ENCODE measurements around the gene SOBP. TPM values are rescaled to one million over a fixed set of nuclear protein-coding genes. Genes with fewer than 3 reads are reported as not detected.

SOBP gene
- total and polyA plus RNA-seq, 4 donors, result 24.0 to 44.6 (median 37.0) TPM

- H3K27ac ChIP-seq (ENCODE audit: low read depth, low read length), result no peak overlapping the region
- WGBS (ENCODE audit: insufficient coverage), result no CpG with 5 or more reads among the region's 5 CpGs
- H3K36me3 ChIP-seq (ENCODE audit: control insufficient read depth, insufficient read depth, low read length), result peaks cover 3% of the 10 kb centered on the region
- no peaks in the 10 kb centered on the region for H3K9me3 ChIP-seq (ENCODE audit: control insufficient read depth, insufficient read depth, low read length)
- H3K4me3 ChIP-seq (ENCODE audit: low read depth, low read length), result no peak overlapping the region
- H3K27me3 ChIP-seq (ENCODE audit: control insufficient read depth, insufficient read depth, low read length), result no peaks in the 10 kb centered on the region
- no peak for DNase-seq (ENCODE audit: low read depth in 4 of 6, low spot score in 6 of 6)
- peaks cover 7% of the 10 kb centered on the region for H3K4me1 ChIP-seq (ENCODE audit: control insufficient read depth, insufficient read depth, low read length)
Measured at GRCh38 chr6:107534571-107535141, 44.7 kb downstream of the SOBP start.

- Histone ChIP-seq H3K36me3 (ENCODE audit: control insufficient read depth, insufficient read depth, low read length) (peaks cover 3% of the 10 kb centered on the region), H3K4me1 (ENCODE audit: control insufficient read depth, insufficient read depth, low read length) (peaks cover 7% of the 10 kb centered on the region), H3K9me3 (ENCODE audit: control insufficient read depth, insufficient read depth, low read length) (no peaks in the 10 kb centered on the region), H3K27me3 (ENCODE audit: control insufficient read depth, insufficient read depth, low read length) (no peaks in the 10 kb centered on the region), H3K4me3 (ENCODE audit: low read depth, low read length) (no peak overlapping the region), H3K27ac (ENCODE audit: low read depth, low read length) (no peak overlapping the region)
- no peak for DNase-seq (ENCODE audit: low read depth in 4 of 6, low spot score in 6 of 6)
- no CpG with 5 or more reads among the region's 1 CpG for WGBS (ENCODE audit: insufficient coverage)
Measured at GRCh38 chr6:107535626-107536025, 45.7 kb downstream of the SOBP start.

- Histone ChIP-seq H3K4me1 (ENCODE audit: control insufficient read depth, insufficient read depth, low read length) (peaks cover 7% of the 10 kb centered on the region), H3K27ac (ENCODE audit: low read depth, low read length) (no peak overlapping the region), H3K4me3 (ENCODE audit: low read depth, low read length) (no peak overlapping the region), H3K36me3 (ENCODE audit: control insufficient read depth, insufficient read depth, low read length) (peaks cover 3% of the 10 kb centered on the region), H3K9me3 (ENCODE audit: control insufficient read depth, insufficient read depth, low read length) (no peaks in the 10 kb centered on the region), H3K27me3 (ENCODE audit: control insufficient read depth, insufficient read depth, low read length) (no peaks in the 10 kb centered on the region)
- DNase-seq (ENCODE audit: low read depth in 4 of 6, low spot score in 6 of 6), result no peak
- WGBS (ENCODE audit: insufficient coverage), result no CpG with 5 or more reads among the region's 6 CpGs
Measured at GRCh38 chr6:107536180-107536961, 46.5 kb downstream of the SOBP start.

- Histone ChIP-seq H3K9me3 (ENCODE audit: control insufficient read depth, insufficient read depth, low read length) (no peaks in the 10 kb centered on the region), H3K36me3 (ENCODE audit: control insufficient read depth, insufficient read depth, low read length) (peaks cover 3% of the 10 kb centered on the region), H3K4me1 (ENCODE audit: control insufficient read depth, insufficient read depth, low read length) (peaks cover 7% of the 10 kb centered on the region), H3K4me3 (ENCODE audit: low read depth, low read length) (no peak overlapping the region), H3K27ac (ENCODE audit: low read depth, low read length) (no peak overlapping the region), H3K27me3 (ENCODE audit: control insufficient read depth, insufficient read depth, low read length) (no peaks in the 10 kb centered on the region)
- DNase-seq (ENCODE audit: low read depth in 4 of 6, low spot score in 6 of 6), result no peak
- no CpG with 5 or more reads among the region's 3 CpGs for WGBS (ENCODE audit: insufficient coverage)
Measured at GRCh38 chr6:107537559-107537958, 47.6 kb downstream of the SOBP start.

- peaks cover 4% of the 10 kb centered on the region for H3K4me1 ChIP-seq (ENCODE audit: control insufficient read depth, insufficient read depth, low read length)
- 74% methylated on average over 3 of the region's 4 CpGs for WGBS (ENCODE audit: insufficient coverage)
- no peaks in the 10 kb centered on the region for H3K36me3 ChIP-seq (ENCODE audit: control insufficient read depth, insufficient read depth, low read length)
- H3K27ac ChIP-seq (ENCODE audit: low read depth, low read length), result no peak overlapping the region
- DNase-seq (ENCODE audit: low read depth in 4 of 6, low spot score in 6 of 6), result no peak
- H3K27me3 ChIP-seq (ENCODE audit: control insufficient read depth, insufficient read depth, low read length), result no peaks in the 10 kb centered on the region
- no peaks in the 10 kb centered on the region for H3K9me3 ChIP-seq (ENCODE audit: control insufficient read depth, insufficient read depth, low read length)
- H3K4me3 ChIP-seq (ENCODE audit: low read depth, low read length), result no peak overlapping the region
Measured at GRCh38 chr6:107538856-107539387, 49.0 kb downstream of the SOBP start.

- Histone ChIP-seq H3K27ac (ENCODE audit: low read depth, low read length) (no peak overlapping the region), H3K4me1 (ENCODE audit: control insufficient read depth, insufficient read depth, low read length) (peaks cover 4% of the 10 kb centered on the region), H3K9me3 (ENCODE audit: control insufficient read depth, insufficient read depth, low read length) (no peaks in the 10 kb centered on the region), H3K4me3 (ENCODE audit: low read depth, low read length) (no peak overlapping the region), H3K27me3 (ENCODE audit: control insufficient read depth, insufficient read depth, low read length) (no peaks in the 10 kb centered on the region), H3K36me3 (ENCODE audit: control insufficient read depth, insufficient read depth, low read length) (no peaks in the 10 kb centered on the region)
- DNase-seq (ENCODE audit: low read depth in 4 of 6, low spot score in 6 of 6), result peak in 1 of 6 donors; percentile 56
- 86% methylated on average over 2 of the region's 6 CpGs for WGBS (ENCODE audit: insufficient coverage)
Measured at GRCh38 chr6:107539409-107539808, 49.5 kb downstream of the SOBP start.

GRCh38 chr6:107539849-107540464 is 50.0 kb downstream of the SOBP start:
- no peak for DNase-seq (ENCODE audit: low read depth in 4 of 6, low spot score in 6 of 6)
- Histone ChIP-seq H3K4me1 (ENCODE audit: control insufficient read depth, insufficient read depth, low read length) (peaks cover 4% of the 10 kb centered on the region), H3K9me3 (ENCODE audit: control insufficient read depth, insufficient read depth, low read length) (no peaks in the 10 kb centered on the region), H3K27me3 (ENCODE audit: control insufficient read depth, insufficient read depth, low read length) (no peaks in the 10 kb centered on the region), H3K27ac (ENCODE audit: low read depth, low read length) (no peak overlapping the region), H3K4me3 (ENCODE audit: low read depth, low read length) (no peak overlapping the region), H3K36me3 (ENCODE audit: control insufficient read depth, insufficient read depth, low read length) (no peaks in the 10 kb centered on the region)
- WGBS (ENCODE audit: insufficient coverage), result no CpG with 5 or more reads among the region's 2 CpGs

- Histone ChIP-seq H3K27ac (ENCODE audit: low read depth, low read length) (no peak overlapping the region), H3K9me3 (ENCODE audit: control insufficient read depth, insufficient read depth, low read length) (no peaks in the 10 kb centered on the region), H3K27me3 (ENCODE audit: control insufficient read depth, insufficient read depth, low read length) (no peaks in the 10 kb centered on the region), H3K4me3 (ENCODE audit: low read depth, low read length) (no peak overlapping the region), H3K36me3 (ENCODE audit: control insufficient read depth, insufficient read depth, low read length) (no peaks in the 10 kb centered on the region), H3K4me1 (ENCODE audit: control insufficient read depth, insufficient read depth, low read length) (peaks cover 4% of the 10 kb centered on the region)
- WGBS (ENCODE audit: insufficient coverage), result no CpG with 5 or more reads among the region's 1 CpG
- DNase-seq (ENCODE audit: low read depth in 4 of 6, low spot score in 6 of 6), result peak in 2 of 6 donors; percentile 48 to 67
Measured at GRCh38 chr6:107540465-107540857, 50.5 kb downstream of the SOBP start.

- Histone ChIP-seq H3K4me1 (ENCODE audit: control insufficient read depth, insufficient read depth, low read length) (peaks cover 4% of the 10 kb centered on the region), H3K27ac (ENCODE audit: low read depth, low read length) (no peak overlapping the region), H3K4me3 (ENCODE audit: low read depth, low read length) (no peak overlapping the region), H3K36me3 (ENCODE audit: control insufficient read depth, insufficient read depth, low read length) (no peaks in the 10 kb centered on the region), H3K27me3 (ENCODE audit: control insufficient read depth, insufficient read depth, low read length) (no peaks in the 10 kb centered on the region), H3K9me3 (ENCODE audit: control insufficient read depth, insufficient read depth, low read length) (no peaks in the 10 kb centered on the region)
- DNase-seq (ENCODE audit: low read depth in 4 of 6, low spot score in 6 of 6), result no peak
- 87% methylated on average over 4 of the region's 6 CpGs for WGBS (ENCODE audit: insufficient coverage)
Measured at GRCh38 chr6:107542192-107542668, 52.3 kb downstream of the SOBP start.

Data from spinal cord (tissue), 10 donors.